Transverse colon (tissue), 4 donors: Measurements from ENCODE around the gene OGG1. TPM values are rescaled to one million over a fixed set of nuclear protein-coding genes. Genes with fewer than 3 reads are reported as not detected.

Experiments
- DNase-seq: peaks from one replicate; pipeline ENCODE4 v3.0.0-alpha.2; 2019
- H3K27ac ChIP-seq, 4 donors: fragments of 200-600 bp; sonication (generic); 2 replicates each; pipeline ENCODE4 v1.5.1; 2016 to 2018; ENCODE audit warnings: inconsistent platforms in 4 of 4
- H3K27me3 ChIP-seq: fragments of 200-600 bp; sonication (generic); 2 replicates; pipeline ENCODE4 v1.5.1; 2017; ENCODE audit warnings: inconsistent platforms
- H3K36me3 ChIP-seq, 4 donors: fragments of 200-600 bp; sonication (generic); 2 replicates each; pipeline ENCODE4 v1.5.1; 2017 to 2019; ENCODE audit warnings: inconsistent platforms in 4 of 4
- H3K4me1 ChIP-seq, 4 donors: fragments of 200-600 bp; sonication (generic); 2 replicates each; pipeline ENCODE4 v1.5.1; 2017 to 2020; ENCODE audit warnings: inconsistent platforms in 4 of 4
- H3K4me3 ChIP-seq, 4 donors: fragments of 200-600 bp; sonication (generic); 1 replicate in 1 of 4; 2 replicates in 3 of 4; pipeline versions ENCODE4 v1.5.1 to v1.6.1; 2017 to 2019; ENCODE audit warnings: inconsistent platforms in 4 of 4
- H3K9me3 ChIP-seq, 2 donors: fragments of 200-600 bp; sonication (generic); 2 replicates each; pipeline ENCODE4 v1.5.1; 2017 to 2019; ENCODE audit warnings: inconsistent platforms in 2 of 2
- CTCF ChIP-seq, 5 experiments: fragments of 200-600 bp in 3 of 5; fragments of 450-650 bp in 2 of 5; sonication (generic) in 3 of 5; IDR thresholded peaks; 1 replicate in 2 of 5; 2 replicates in 3 of 5; pipeline ENCODE4 v1.5.1; 2016 to 2017; ENCODE audit warnings: antibody characterized with exemption in 5 of 5, inconsistent platforms in 3 of 5, mild to moderate bottlenecking in 2 of 5, moderate library complexity in 1 of 5
- EP300 ChIP-seq: sonication (generic); formaldehyde crosslinking; IDR thresholded peaks from one replicate; pipeline ENCODE4 v1.6.1; 2017; ENCODE audit warnings: antibody characterized with exemption, low read depth
- POLR2A ChIP-seq: fragments of 450-650 bp; IDR thresholded peaks from one replicate; pipeline ENCODE4 v1.6.1; 2016; ENCODE audit warnings: antibody characterized with exemption, mild to moderate bottlenecking, moderate library complexity
- POLR2AphosphoS5 ChIP-seq, 3 donors: sonication (generic); formaldehyde crosslinking; IDR thresholded peaks; one replicate each; pipeline ENCODE4 v1.6.1; 2016; ENCODE audit warnings: antibody characterized with exemption in 3 of 3
- WGBS, 2 donors: methylation state at CpG; one replicate each; pipeline ENCODE4 v1.1.5; 2018; ENCODE audit warnings: low coverage in 1 of 2; 5-methylcytosine and 5-hydroxymethylcytosine counted together
- in situ Hi-C, 4 donors: fragments of 200-750 bp; cut with MboI; loops; one replicate each; pipeline versions ENCODE4 v1.15.0 to v1.15.1; 2017; ENCODE audit warnings: low sequenced_read_pairs in 3 of 4, low pct_ligation_motif_present in 1 of 4, low pct_unique_long_range_greater_than_20kb in 1 of 4
- intact Hi-C: fragments of 100-400 bp; cut with DNase I; formaldehyde crosslinking; loops from one replicate; pipeline ENCODE4 v1.15.1; 2023; ENCODE audit warnings: low total_unique reads
- total RNA-seq, 4 donors: library from RNA; depleted of rRNA; stranded (reverse); fragments of >200 nt; gene quantifications; one replicate each; pipeline ENCODE4 v1.1.0, GENCODE V29; 2016

Gene OGG1
- total RNA-seq, 4 donors from 2014 or later, result 27.8 to 69.5 (median 39.7) TPM

- WGBS, 2 donors, result 92 to 93% methylated on average over 9 to 11 of the region's 11 CpGs
- Histone ChIP-seq H3K27ac (peak overlapping the region; percentile 93 to 99 (median 98)), H3K9me3 (no peaks in the 10 kb centered on the region), H3K27me3 (no peaks in the 10 kb centered on the region), H3K4me3 (peak overlapping the region in 1 of 4 donors; percentile 99), H3K4me1 (peaks cover 16 to 39% (median 26%) of the 10 kb centered on the region in 4 donors), H3K36me3 (peaks cover 0 to 28% (median 11%) of the 10 kb centered on the region in 4 donors)
- intact Hi-C loops, result no loop called here
- TF ChIP-seq POLR2AphosphoS5 (IDR thresholded peaks at IDR 0.05) (no peak), CTCF (IDR thresholded peaks at IDR 0.05) (no peak), EP300 (no peak), POLR2A (no peak)
- in situ Hi-C loops, result no loop called here
- no peak for DNase-seq
These were observed 41.4 kb downstream of the OGG1 start for GRCh38 chr3:9791127-9791526.

GRCh38 chr3:9791790-9792404 lies 42.1 kb downstream of the OGG1 start:
- intact Hi-C loops (no loop called here), in situ Hi-C loops (no loop called here)
- Histone ChIP-seq H3K36me3 (peaks cover 0 to 23% (median 10%) of the 10 kb centered on the region in 4 donors), H3K9me3 (no peaks in the 10 kb centered on the region), H3K27ac (peak overlapping the region; percentile 93 to 99 (median 98)), H3K4me1 (peaks cover 16 to 42% (median 26%) of the 10 kb centered on the region in 4 donors), H3K27me3 (no peaks in the 10 kb centered on the region), H3K4me3 (peak overlapping the region; percentile 70 to 99 (median 92))
- 0 to 11% methylated on average over 2 to 14 of the region's 14 CpGs for WGBS, 2 donors
- DNase-seq, result no peak
- TF ChIP-seq POLR2AphosphoS5 (IDR thresholded peaks at IDR 0.05), result no peak
- TF ChIP-seq EP300, result no peak
- TF ChIP-seq CTCF (IDR thresholded peaks at IDR 0.05), result no peak
- peak; percentile 70 for TF ChIP-seq POLR2A

GRCh38 chr3:9792405-9793160 lies 42.8 kb downstream of the OGG1 start, which contains the start of the genes ARPC4 and TADA3:
Gene ARPC4, plus strand, starts transcription at chr3:9793082. Its CDS starts 40 bp downstream, at chr3:9793122.
Gene TADA3, minus strand, starts transcription at chr3:9792473. Its CDS starts 1,007 bp downstream, at chr3:9791466.
- Histone ChIP-seq H3K9me3 (no peaks in the 10 kb centered on the region), H3K27ac (peak within 1 kb of the TSS; percentile 93 to 99 (median 98)), H3K36me3 (peaks cover 0 to 19% (median 7%) of the 10 kb centered on the region in 4 donors), H3K4me3 (peak within 1 kb of the TSS; percentile 70 to 99 (median 92)), H3K4me1 (peaks cover 16 to 42% (median 26%) of the 10 kb centered on the region in 4 donors), H3K27me3 (no peaks in the 10 kb centered on the region)
- in situ Hi-C loops (no loop called here), intact Hi-C loops (no loop called here)
- DNase-seq, result peak; percentile 94
- 1% methylated on average over 62 of the region's 65 CpGs; no CpG with 5 or more reads in 1 of the 2 donors for WGBS, 2 donors
- peak; percentile 84 for TF ChIP-seq POLR2A
- TF ChIP-seq CTCF (IDR thresholded peaks at IDR 0.05), result peak in 3 of 5 experiments; percentile 27 to 48 (median 43)
- TF ChIP-seq EP300, result no peak
- peak; percentile 53 to 70 (median 70) for TF ChIP-seq POLR2AphosphoS5 (IDR thresholded peaks at IDR 0.05)
